ENCODE measurements around the gene MCM9.

Gene MCM9

DNA sequence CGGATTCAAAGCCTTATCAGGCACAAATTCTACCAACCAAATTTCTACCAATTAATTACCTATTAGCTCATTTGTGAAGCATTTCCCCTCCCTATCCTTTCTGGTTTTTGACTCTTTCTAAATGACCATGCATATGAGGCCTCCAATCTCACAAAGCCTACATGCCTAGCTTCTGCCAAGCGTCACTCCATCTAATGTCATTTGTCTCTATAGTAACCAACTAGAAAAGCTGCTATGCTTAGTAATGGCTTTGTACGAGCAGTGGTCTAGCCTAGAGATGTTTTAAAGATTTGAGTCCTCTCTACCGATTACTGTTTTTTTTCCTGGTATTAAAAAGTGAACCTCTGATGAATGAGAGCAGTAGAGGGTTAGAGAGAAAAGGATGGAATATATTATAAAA, 45.8 kb downstream of the MCM9 start:
- no peak overlapping the region for H3K27ac ChIP-seq
- TF ChIP-seq, protein P1, sequence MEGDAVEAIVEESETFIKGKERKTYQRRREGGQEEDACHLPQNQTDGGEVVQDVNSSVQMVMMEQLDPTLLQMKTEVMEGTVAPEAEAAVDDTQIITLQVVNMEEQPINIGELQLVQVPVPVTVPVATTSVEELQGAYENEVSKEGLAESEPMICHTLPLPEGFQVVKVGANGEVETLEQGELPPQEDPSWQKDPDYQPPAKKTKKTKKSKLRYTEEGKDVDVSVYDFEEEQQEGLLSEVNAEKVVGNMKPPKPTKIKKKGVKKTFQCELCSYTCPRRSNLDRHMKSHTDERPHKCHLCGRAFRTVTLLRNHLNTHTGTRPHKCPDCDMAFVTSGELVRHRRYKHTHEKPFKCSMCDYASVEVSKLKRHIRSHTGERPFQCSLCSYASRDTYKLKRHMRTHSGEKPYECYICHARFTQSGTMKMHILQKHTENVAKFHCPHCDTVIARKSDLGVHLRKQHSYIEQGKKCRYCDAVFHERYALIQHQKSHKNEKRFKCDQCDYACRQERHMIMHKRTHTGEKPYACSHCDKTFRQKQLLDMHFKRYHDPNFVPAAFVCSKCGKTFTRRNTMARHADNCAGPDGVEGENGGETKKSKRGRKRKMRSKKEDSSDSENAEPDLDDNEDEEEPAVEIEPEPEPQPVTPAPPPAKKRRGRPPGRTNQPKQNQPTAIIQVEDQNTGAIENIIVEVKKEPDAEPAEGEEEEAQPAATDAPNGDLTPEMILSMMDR (conservative IDR thresholded peaks at IDR 0.05), result no peak

DNA sequence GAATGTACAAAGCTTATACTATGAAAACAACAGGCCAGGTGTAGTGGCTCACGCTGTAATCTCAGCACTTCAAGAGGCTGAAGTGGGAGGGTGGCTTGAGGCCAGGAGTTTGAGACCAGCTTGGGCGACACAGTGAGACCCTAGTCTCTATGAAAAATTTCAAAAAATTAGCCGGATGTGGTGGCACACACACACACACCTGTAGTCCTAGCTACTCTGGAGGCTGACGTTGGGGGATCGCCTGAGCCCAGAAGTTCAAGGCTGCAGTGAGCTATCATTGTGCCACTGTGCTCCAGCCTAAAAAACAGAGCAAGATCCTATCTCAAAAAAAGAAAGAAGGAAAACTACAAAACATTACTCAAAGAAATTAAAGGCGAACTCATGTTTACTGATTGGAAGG, 48.3 kb downstream of the MCM9 start:
- H3K27ac ChIP-seq, result no peak overlapping the region

DNA sequence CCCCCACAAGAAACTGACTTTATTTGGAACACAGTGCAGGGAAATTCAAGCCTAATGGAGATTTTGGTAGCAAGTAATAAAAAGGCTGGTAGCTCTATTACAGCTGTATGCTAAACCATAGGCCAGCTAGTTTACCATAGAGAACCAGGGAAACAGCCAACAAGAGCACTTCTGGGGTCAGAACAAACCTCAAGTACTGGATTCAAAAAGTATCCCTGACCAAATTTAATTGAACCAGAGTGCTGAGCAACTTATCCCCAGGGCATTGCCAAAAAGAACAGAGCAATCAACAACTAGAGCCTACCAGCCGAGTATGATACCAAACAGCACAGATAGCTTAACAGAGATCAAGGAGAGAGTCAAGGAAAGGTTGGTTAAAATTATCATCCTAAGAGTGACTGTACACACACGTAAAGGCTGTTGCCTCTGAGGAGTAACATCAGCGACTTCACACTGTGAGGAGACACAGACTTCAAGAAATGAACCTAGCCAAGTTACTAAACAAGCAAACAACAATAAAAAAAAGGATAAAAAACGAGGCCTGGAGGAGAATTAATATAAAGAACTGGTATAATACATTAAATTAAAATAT, 52.5 kb downstream of the MCM9 start:
- H3K27ac ChIP-seq, result no peak overlapping the region

More for the DNA sequence above, 48.3 kb downstream of the MCM9 start:
- TF ChIP-seq, protein P1 (conservative IDR thresholded peaks at IDR 0.05), result no peak

DNA sequence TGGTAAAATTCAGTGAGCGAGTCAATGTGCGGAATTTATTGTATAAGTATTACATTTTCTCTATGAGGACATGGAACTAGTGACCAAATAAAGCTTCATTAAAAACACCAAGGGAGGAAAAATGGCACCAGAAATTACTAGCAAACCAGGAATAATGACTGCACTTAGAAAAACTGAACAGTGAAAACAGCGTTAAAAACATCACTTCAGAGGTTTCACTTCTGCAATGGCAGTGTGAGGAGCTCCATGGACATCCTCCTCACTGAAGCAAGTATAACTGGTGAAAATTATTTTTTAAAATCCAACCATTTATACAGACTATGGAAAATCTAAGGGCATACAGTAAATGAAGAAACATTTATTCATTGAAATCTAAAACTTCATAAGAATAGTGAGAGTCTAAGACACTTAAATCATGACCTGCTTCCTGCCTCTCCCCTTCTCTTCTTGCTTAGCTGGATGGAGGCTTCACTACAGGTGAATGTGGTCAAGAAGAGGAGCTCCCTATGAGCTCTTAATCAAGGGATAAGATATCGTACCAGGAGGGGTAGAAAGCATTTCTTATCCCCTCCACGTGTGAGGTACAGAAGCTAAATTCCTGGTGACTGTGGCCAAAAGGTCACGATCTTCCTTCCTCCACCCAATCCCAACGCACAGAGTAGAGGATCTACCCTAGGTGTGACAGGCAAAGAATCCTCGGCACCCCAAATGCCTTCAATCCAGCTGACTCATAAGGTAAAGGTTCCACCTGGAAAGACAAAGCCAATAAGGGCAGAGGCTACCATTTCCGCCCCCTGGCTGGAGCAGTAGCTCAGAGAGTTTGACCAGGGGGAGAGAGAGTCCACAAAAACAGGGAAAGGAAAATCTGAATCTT, 53.3 kb downstream of the MCM9 start:
- TF ChIP-seq, protein P1 (conservative IDR thresholded peaks at IDR 0.05), result no peak
- no peak overlapping the region for H3K27ac ChIP-seq

More for the DNA sequence above, 52.5 kb downstream of the MCM9 start:
- TF ChIP-seq, protein P1 (conservative IDR thresholded peaks at IDR 0.05), result no peak

- TF ChIP-seq, protein P1 (conservative IDR thresholded peaks at IDR 0.05), result no peak
- H3K27ac ChIP-seq, result no peak overlapping the region
Observed at GRCh38 chr6:118877806-118878205, 57.2 kb downstream of the MCM9 start.

- TF ChIP-seq, protein P1 (conservative IDR thresholded peaks at IDR 0.05), result no peak
- H3K27ac ChIP-seq, result peak overlapping the region; percentile 46
Observed at GRCh38 chr6:118876814-118877213, 58.1 kb downstream of the MCM9 start.

GRCh38 chr6:118876198-118876597, 58.8 kb downstream of the MCM9 start:
- H3K27ac ChIP-seq, result peak overlapping the region; percentile 46
- TF ChIP-seq, protein P1 (conservative IDR thresholded peaks at IDR 0.05), result no peak

All from VCaP (cell line).